BLaER1 (cell line): ENCODE data around the gene SNX32.

Experiments
- H3K27ac ChIP-seq: shearing (Covaris generic); formaldehyde crosslinking; 2 replicates; pipeline ENCODE4 v1.8.1; 2022
- H3K27me3 ChIP-seq: shearing (Covaris generic); formaldehyde crosslinking; 2 replicates; pipeline ENCODE4 v1.8.1; 2022
- H3K36me3 ChIP-seq: shearing (Covaris generic); formaldehyde crosslinking; 2 replicates; pipeline ENCODE4 v1.8.1; 2022
- H3K4me1 ChIP-seq: shearing (Covaris generic); formaldehyde crosslinking; 2 replicates; pipeline ENCODE4 v1.8.1; 2022
- H3K4me2 ChIP-seq: shearing (Covaris generic); formaldehyde crosslinking; 2 replicates; pipeline ENCODE4 v1.8.1; 2022
- H3K4me3 ChIP-seq: shearing (Covaris generic); formaldehyde crosslinking; 2 replicates; pipeline ENCODE4 v1.8.1; 2022
- H3K9ac ChIP-seq: shearing (Covaris generic); formaldehyde crosslinking; 2 replicates; pipeline ENCODE4 v1.8.1; 2022
- H3K9me3 ChIP-seq: shearing (Covaris generic); formaldehyde crosslinking; 2 replicates; pipeline ENCODE4 v1.8.1; 2022
- H4K20me1 ChIP-seq: shearing (Covaris generic); formaldehyde crosslinking; 2 replicates; pipeline ENCODE4 v1.8.1; 2022
- Cebpa-rat ChIP-seq: shearing (Covaris generic); IDR thresholded peaks from 2 replicates; pipeline ENCODE4 v1.8.1; 2022

SNX32 gene

GRCh38 chr11:65797711-65798110 lies 36.1 kb upstream of the SNX32 start:
- Histone ChIP-seq H3K9ac (no peak overlapping the region), H3K36me3 (no peaks in the 10 kb centered on the region), H3K4me3 (no peak overlapping the region), H3K4me2 (no peak overlapping the region), H3K9me3 (no peaks in the 10 kb centered on the region), H3K4me1 (0 out of 2 replicates have a peak, but pooled peaks cover 1% of the 10 kb centered on the region), H3K27ac (no peak overlapping the region), H4K20me1 (no peaks in the 10 kb centered on the region), H3K27me3 (peaks cover 2% of the 10 kb centered on the region; the same call in 1 of the 2 replicates)
- no peak for TF ChIP-seq Cebpa-rat

- Histone ChIP-seq H3K9me3 (no peaks in the 10 kb centered on the region), H3K27ac (no peak overlapping the region), H3K9ac (no peak overlapping the region), H3K4me3 (no peak overlapping the region), H3K4me2 (no peak overlapping the region), H3K27me3 (peaks cover 13% of the 10 kb centered on the region), H3K36me3 (no peaks in the 10 kb centered on the region), H4K20me1 (no peaks in the 10 kb centered on the region), H3K4me1 (no peaks in the 10 kb centered on the region)
- TF ChIP-seq Cebpa-rat = no peak
These were observed 34.9 kb upstream of the SNX32 start for GRCh38 chr11:65798882-65799281.

- no peak overlapping the region for H3K4me2 ChIP-seq
- no peak for TF ChIP-seq Cebpa-rat
These were observed 32.4 kb upstream of the SNX32 start for GRCh38 chr11:65801153-65801987.

GRCh38 chr11:65802841-65803240 lies 30.9 kb upstream of the SNX32 start:
- no peaks in the 10 kb centered on the region for H4K20me1 ChIP-seq
- no peaks in the 10 kb centered on the region for H3K9me3 ChIP-seq
- no peak overlapping the region for H3K9ac ChIP-seq
- no peaks in the 10 kb centered on the region for H3K4me1 ChIP-seq
- no peaks in the 10 kb centered on the region for H3K36me3 ChIP-seq
- H3K4me2 ChIP-seq = no peak overlapping the region
- TF ChIP-seq Cebpa-rat = no peak
- no peak overlapping the region for H3K4me3 ChIP-seq
- H3K27ac ChIP-seq = no peak overlapping the region
- H3K27me3 ChIP-seq = peaks cover 20% of the 10 kb centered on the region

More at GRCh38 chr11:65801153-65801987, 32.4 kb upstream of the SNX32 start:
- H3K9ac ChIP-seq = no peak overlapping the region
- H3K36me3 ChIP-seq = no peaks in the 10 kb centered on the region
- H3K4me1 ChIP-seq = no peaks in the 10 kb centered on the region
- H3K9me3 ChIP-seq = no peaks in the 10 kb centered on the region
- H4K20me1 ChIP-seq = no peaks in the 10 kb centered on the region
- no peak overlapping the region for H3K4me3 ChIP-seq
- no peak overlapping the region for H3K27ac ChIP-seq
- peaks cover 20% of the 10 kb centered on the region for H3K27me3 ChIP-seq

- Histone ChIP-seq H3K9me3 (no peaks in the 10 kb centered on the region), H3K27me3 (peaks cover 20% of the 10 kb centered on the region), H3K9ac (no peak overlapping the region), H3K27ac (no peak overlapping the region), H3K4me1 (no peaks in the 10 kb centered on the region), H3K4me3 (no peak overlapping the region), H4K20me1 (no peaks in the 10 kb centered on the region), H3K36me3 (no peaks in the 10 kb centered on the region), H3K4me2 (no peak overlapping the region)
- TF ChIP-seq Cebpa-rat = no peak
These were observed 29.8 kb upstream of the SNX32 start for GRCh38 chr11:65803797-65804492.

- Histone ChIP-seq H3K9ac (no peak overlapping the region), H3K4me2 (no peak overlapping the region), H3K27me3 (peaks cover 20% of the 10 kb centered on the region), H3K4me3 (no peak overlapping the region), H4K20me1 (no peaks in the 10 kb centered on the region), H3K27ac (no peak overlapping the region), H3K36me3 (no peaks in the 10 kb centered on the region), H3K4me1 (peaks cover 12% of the 10 kb centered on the region), H3K9me3 (no peaks in the 10 kb centered on the region)
- no peak for TF ChIP-seq Cebpa-rat
These were observed 26.8 kb upstream of the SNX32 start for GRCh38 chr11:65806979-65807378.

- peaks cover 18% of the 10 kb centered on the region for H3K4me1 ChIP-seq
- H3K27me3 ChIP-seq = peaks cover 7% of the 10 kb centered on the region
- H3K4me2 ChIP-seq = no peak overlapping the region
- no peaks in the 10 kb centered on the region for H3K36me3 ChIP-seq
- H3K9me3 ChIP-seq = no peaks in the 10 kb centered on the region
- no peak overlapping the region for H3K4me3 ChIP-seq
- no peak overlapping the region for H3K9ac ChIP-seq
- no peaks in the 10 kb centered on the region for H4K20me1 ChIP-seq
- TF ChIP-seq Cebpa-rat = no peak
- no peak overlapping the region for H3K27ac ChIP-seq
These were observed 24.9 kb upstream of the SNX32 start for GRCh38 chr11:65808744-65809341.

- H3K9me3 ChIP-seq = no peaks in the 10 kb centered on the region
These were observed 24.3 kb upstream of the SNX32 start for GRCh38 chr11:65809496-65809895.

GRCh38 chr11:65810046-65810868 lies 23.5 kb upstream of the SNX32 start:
- H3K27ac ChIP-seq = no peak overlapping the region
- no peak for TF ChIP-seq Cebpa-rat
- no peaks in the 10 kb centered on the region for H3K36me3 ChIP-seq
- H3K4me3 ChIP-seq = no peak overlapping the region
- peaks cover 18% of the 10 kb centered on the region for H3K4me1 ChIP-seq
- H3K9me3 ChIP-seq = no peaks in the 10 kb centered on the region
- no peaks in the 10 kb centered on the region for H3K27me3 ChIP-seq
- H3K9ac ChIP-seq = no peak overlapping the region
- no peak overlapping the region for H3K4me2 ChIP-seq
- H4K20me1 ChIP-seq = no peaks in the 10 kb centered on the region

More at GRCh38 chr11:65809496-65809895, 24.3 kb upstream of the SNX32 start:
- no peak for TF ChIP-seq Cebpa-rat
- no peak overlapping the region for H3K4me3 ChIP-seq
- H4K20me1 ChIP-seq = no peaks in the 10 kb centered on the region
- no peak overlapping the region for H3K27ac ChIP-seq
- H3K36me3 ChIP-seq = no peaks in the 10 kb centered on the region
- H3K4me2 ChIP-seq = no peak overlapping the region
- 0 out of 2 replicates have a peak, but pooled peaks cover under 1% of the 10 kb centered on the region for H3K27me3 ChIP-seq
- H3K9ac ChIP-seq = no peak overlapping the region
- H3K4me1 ChIP-seq = peaks cover 18% of the 10 kb centered on the region
